Esophagus muscularis mucosa (tissue), 4 donors: ENCODE data around the gene PYGB.

Experiments
- CTCF ChIP-seq, 3 experiments: fragments of 200-600 bp in 2 of 3; fragments of 450-650 bp in 1 of 3; sonication (generic) in 2 of 3; IDR thresholded peaks; one replicate each; pipeline ENCODE4 v1.5.1; 2017 to 2019; ENCODE audit warnings: antibody characterized with exemption in 3 of 3, mild to moderate bottlenecking in 2 of 3, moderate library complexity in 1 of 3
- EP300 ChIP-seq: sonication (generic); formaldehyde crosslinking; IDR thresholded peaks from one replicate; pipeline ENCODE4 v1.6.1; 2017; ENCODE audit warnings: antibody characterized with exemption
- POLR2AphosphoS5 ChIP-seq, 2 donors: sonication (generic); formaldehyde crosslinking; IDR thresholded peaks; one replicate each; pipeline ENCODE4 v1.6.1; 2017; ENCODE audit warnings: antibody characterized with exemption in 2 of 2

- no peak for TF ChIP-seq POLR2AphosphoS5 (IDR thresholded peaks at IDR 0.05)
- TF ChIP-seq EP300, result no peak
- TF ChIP-seq CTCF (IDR thresholded peaks at IDR 0.05), result no peak
Observed at GRCh38 chr20:25346349-25346748, 98.5 kb downstream of the PYGB start.
